IPS-18a (cell line): ENCODE measurements around the gene PTPRM.

Experiments
- H3K27ac ChIP-seq: one replicate; pipeline ENCODE4 v1.5.1; 2013; ENCODE audit warnings: low read length
- H3K27me3 ChIP-seq: one replicate; pipeline ENCODE4 v1.6.1; 2013; ENCODE audit warnings: mild to moderate bottlenecking, low read length; ENCODE audit not compliant: control insufficient read depth, insufficient read depth
- H3K36me3 ChIP-seq: one replicate; pipeline ENCODE4 v1.6.1; 2013; ENCODE audit warnings: low read depth, low read length; ENCODE audit not compliant: control insufficient read depth
- H3K4me1 ChIP-seq: one replicate; pipeline ENCODE4 v1.6.1; 2013; ENCODE audit warnings: low read depth, low read length; ENCODE audit not compliant: control insufficient read depth
- H3K4me3 ChIP-seq: one replicate; pipeline ENCODE4 v1.5.1; 2013; ENCODE audit warnings: low read length
- H3K9ac ChIP-seq: one replicate; pipeline ENCODE4 v1.6.1; 2013; ENCODE audit warnings: mild to moderate bottlenecking, low read length, moderate library complexity
- H3K9me3 ChIP-seq: one replicate; pipeline ENCODE4 v1.6.1; 2013; ENCODE audit warnings: low read depth, low read length; ENCODE audit not compliant: control insufficient read depth

PTPRM gene

GRCh38 chr18:8359076-8359475 lies 792.0 kb downstream of the PTPRM start:
- H3K9me3 ChIP-seq, result no peaks in the 10 kb centered on the region
- H3K27ac ChIP-seq, result no peak overlapping the region
- no peaks in the 10 kb centered on the region for H3K27me3 ChIP-seq
- no peak overlapping the region for H3K9ac ChIP-seq
- H3K4me1 ChIP-seq, result peaks cover 50% of the 10 kb centered on the region
- no peak overlapping the region for H3K4me3 ChIP-seq
- no peaks in the 10 kb centered on the region for H3K36me3 ChIP-seq

- no peak overlapping the region for H3K9ac ChIP-seq
- H3K4me3 ChIP-seq, result no peak overlapping the region
- peaks cover 50% of the 10 kb centered on the region for H3K4me1 ChIP-seq
- H3K36me3 ChIP-seq, result no peaks in the 10 kb centered on the region
- no peak overlapping the region for H3K27ac ChIP-seq
- no peaks in the 10 kb centered on the region for H3K9me3 ChIP-seq
- H3K27me3 ChIP-seq, result no peaks in the 10 kb centered on the region
Measured at GRCh38 chr18:8359481-8359880, 792.4 kb downstream of the PTPRM start.

- H3K36me3 ChIP-seq, result no peaks in the 10 kb centered on the region
- H3K27ac ChIP-seq, result no peak overlapping the region
- peaks cover 10% of the 10 kb centered on the region for H3K27me3 ChIP-seq
Measured at GRCh38 chr18:8361941-8362471, 794.9 kb downstream of the PTPRM start.

GRCh38 chr18:8362863-8363262 lies 795.7 kb downstream of the PTPRM start:
- H3K27ac ChIP-seq, result no peak overlapping the region
- H3K9me3 ChIP-seq, result no peaks in the 10 kb centered on the region
- H3K4me3 ChIP-seq, result no peak overlapping the region
- no peak overlapping the region for H3K9ac ChIP-seq
- H3K4me1 ChIP-seq, result peaks cover 42% of the 10 kb centered on the region
- no peaks in the 10 kb centered on the region for H3K36me3 ChIP-seq
- H3K27me3 ChIP-seq, result peaks cover 16% of the 10 kb centered on the region

More at GRCh38 chr18:8361941-8362471, 794.9 kb downstream of the PTPRM start:
- Histone ChIP-seq H3K4me1 (peaks cover 45% of the 10 kb centered on the region), H3K9me3 (no peaks in the 10 kb centered on the region), H3K9ac (no peak overlapping the region), H3K4me3 (no peak overlapping the region)

- H3K9me3 ChIP-seq, result no peaks in the 10 kb centered on the region
- no peak overlapping the region for H3K4me3 ChIP-seq
- no peak overlapping the region for H3K27ac ChIP-seq
- no peaks in the 10 kb centered on the region for H3K36me3 ChIP-seq
- peaks cover 21% of the 10 kb centered on the region for H3K27me3 ChIP-seq
- peaks cover 36% of the 10 kb centered on the region for H3K4me1 ChIP-seq
- H3K9ac ChIP-seq, result no peak overlapping the region
Measured at GRCh38 chr18:8364385-8364784, 797.3 kb downstream of the PTPRM start.

- Histone ChIP-seq H3K36me3 (no peaks in the 10 kb centered on the region), H3K4me3 (no peak overlapping the region), H3K4me1 (peaks cover 30% of the 10 kb centered on the region), H3K9me3 (no peaks in the 10 kb centered on the region), H3K27ac (no peak overlapping the region), H3K9ac (no peak overlapping the region), H3K27me3 (peaks cover 21% of the 10 kb centered on the region)
Measured at GRCh38 chr18:8365006-8365405, 797.9 kb downstream of the PTPRM start.

GRCh38 chr18:8365528-8365927 lies 798.4 kb downstream of the PTPRM start:
- H3K27ac ChIP-seq, result no peak overlapping the region
- H3K9ac ChIP-seq, result no peak overlapping the region
- no peak overlapping the region for H3K4me3 ChIP-seq
- peaks cover 21% of the 10 kb centered on the region for H3K27me3 ChIP-seq
- peaks cover 26% of the 10 kb centered on the region for H3K4me1 ChIP-seq
- no peaks in the 10 kb centered on the region for H3K36me3 ChIP-seq
- H3K9me3 ChIP-seq, result no peaks in the 10 kb centered on the region

GRCh38 chr18:8366070-8366469 lies 799.0 kb downstream of the PTPRM start:
- H3K36me3 ChIP-seq, result no peaks in the 10 kb centered on the region
- no peaks in the 10 kb centered on the region for H3K9me3 ChIP-seq
- no peak overlapping the region for H3K27ac ChIP-seq
- H3K4me3 ChIP-seq, result no peak overlapping the region
- no peak overlapping the region for H3K9ac ChIP-seq
- H3K4me1 ChIP-seq, result peaks cover 26% of the 10 kb centered on the region
- peaks cover 21% of the 10 kb centered on the region for H3K27me3 ChIP-seq

GRCh38 chr18:8366656-8367055 lies 799.5 kb downstream of the PTPRM start:
- Histone ChIP-seq H3K9me3 (no peaks in the 10 kb centered on the region), H3K36me3 (no peaks in the 10 kb centered on the region), H3K27ac (no peak overlapping the region), H3K4me1 (peaks cover 26% of the 10 kb centered on the region), H3K27me3 (peaks cover 21% of the 10 kb centered on the region), H3K4me3 (peak overlapping the region; percentile 32), H3K9ac (no peak overlapping the region)

GRCh38 chr18:8367217-8367988 lies 800.3 kb downstream of the PTPRM start:
- H3K4me3 ChIP-seq, result peak overlapping the region; percentile 32
- H3K9ac ChIP-seq, result no peak overlapping the region
- H3K4me1 ChIP-seq, result peaks cover 19% of the 10 kb centered on the region
- no peak overlapping the region for H3K27ac ChIP-seq
- H3K9me3 ChIP-seq, result no peaks in the 10 kb centered on the region
- H3K27me3 ChIP-seq, result peaks cover 21% of the 10 kb centered on the region
- no peaks in the 10 kb centered on the region for H3K36me3 ChIP-seq

GRCh38 chr18:8368512-8369217 lies 801.5 kb downstream of the PTPRM start:
- no peak overlapping the region for H3K27ac ChIP-seq
- H3K9me3 ChIP-seq, result no peaks in the 10 kb centered on the region
- peaks cover 21% of the 10 kb centered on the region for H3K27me3 ChIP-seq
- no peak overlapping the region for H3K4me3 ChIP-seq
- no peak overlapping the region for H3K9ac ChIP-seq
- peaks cover 17% of the 10 kb centered on the region for H3K4me1 ChIP-seq
- no peaks in the 10 kb centered on the region for H3K36me3 ChIP-seq
